Stromal cell of bone marrow (primary cell): ENCODE results near the gene MLN.

ENCODE experiments used
- DNase-seq: peaks from one replicate; pipeline ENCODE4 v3.0.0-alpha.2; 2012; ENCODE audit warnings: low read depth

The MLN gene

GRCh38 chr6:33813990-33814985 is 10.5 kb upstream of the MLN start:
- no peak for DNase-seq

DNA sequence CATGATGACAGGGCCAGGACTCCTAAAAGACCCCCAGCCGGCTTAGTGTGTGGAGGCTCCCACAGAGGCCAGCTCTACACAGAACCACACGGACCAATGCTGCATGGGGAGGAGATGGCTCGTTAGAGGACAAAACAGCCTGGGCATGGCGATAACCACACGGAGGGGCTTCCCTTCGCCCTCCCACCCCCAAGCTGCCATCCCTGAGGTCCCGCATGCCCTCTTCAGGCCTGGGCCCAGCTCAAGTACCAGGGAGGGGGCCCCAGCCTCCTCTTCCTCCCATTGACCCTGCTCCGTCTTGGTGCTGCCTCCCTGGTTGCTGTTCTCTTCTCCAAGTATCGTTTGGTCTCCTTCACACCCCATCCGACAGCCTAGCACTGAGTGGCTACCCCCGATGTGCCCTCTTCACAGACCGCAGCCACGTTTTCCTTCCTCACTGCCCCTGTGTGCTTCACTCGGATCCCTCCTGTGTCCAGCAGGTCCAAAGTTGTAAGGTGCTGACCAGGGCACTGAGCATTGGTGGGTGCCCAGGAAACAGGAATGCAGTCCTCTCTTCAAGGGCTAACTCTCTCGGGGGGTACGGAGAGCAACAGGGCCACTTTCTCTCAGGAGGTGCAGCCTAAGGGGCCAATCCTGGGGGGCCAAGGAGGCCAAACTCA is 9.6 kb upstream of the MLN start:
- no peak for DNase-seq

DNA sequence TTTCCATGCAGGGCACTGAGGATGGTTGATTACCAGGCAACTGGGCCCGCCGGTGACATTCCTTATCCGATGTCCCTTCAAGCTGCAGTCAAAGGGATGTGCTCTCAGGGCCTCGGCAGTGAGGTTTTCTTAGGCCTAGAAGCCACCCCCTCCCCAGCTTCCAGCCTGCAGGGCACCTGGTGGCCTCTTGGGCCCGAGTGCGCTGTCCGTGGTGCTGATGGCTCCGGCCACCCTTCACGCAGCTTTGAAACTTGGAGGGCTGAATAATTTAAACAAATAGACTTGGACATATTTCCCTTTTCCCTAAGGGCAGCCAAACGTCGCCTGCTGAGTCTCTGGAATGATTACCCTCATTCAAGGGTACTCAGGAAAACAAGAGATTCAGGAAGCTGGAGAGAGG is 8.9 kb upstream of the MLN start:
- peak; percentile 8 for DNase-seq

DNA sequence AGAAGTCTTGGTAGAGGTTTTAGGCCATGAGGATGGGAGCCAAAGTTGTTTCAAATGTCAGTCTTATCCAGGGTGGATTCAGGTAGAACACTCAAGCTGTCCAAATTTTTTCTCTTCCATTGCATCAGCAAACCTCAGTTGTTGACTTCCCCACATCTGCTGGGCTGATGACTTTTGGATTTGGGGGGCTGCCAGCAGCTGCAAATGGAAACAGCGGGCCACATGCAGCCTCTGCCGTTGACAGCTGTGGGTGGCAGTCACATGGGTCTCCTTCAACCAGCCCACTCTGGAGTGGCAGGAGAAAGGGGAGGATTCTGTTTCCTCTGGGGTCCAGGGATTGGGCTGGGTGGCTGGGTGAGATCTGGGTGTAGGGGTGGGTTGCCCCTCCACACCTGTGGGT is 5.8 kb upstream of the MLN start:
- no peak for DNase-seq

DNA sequence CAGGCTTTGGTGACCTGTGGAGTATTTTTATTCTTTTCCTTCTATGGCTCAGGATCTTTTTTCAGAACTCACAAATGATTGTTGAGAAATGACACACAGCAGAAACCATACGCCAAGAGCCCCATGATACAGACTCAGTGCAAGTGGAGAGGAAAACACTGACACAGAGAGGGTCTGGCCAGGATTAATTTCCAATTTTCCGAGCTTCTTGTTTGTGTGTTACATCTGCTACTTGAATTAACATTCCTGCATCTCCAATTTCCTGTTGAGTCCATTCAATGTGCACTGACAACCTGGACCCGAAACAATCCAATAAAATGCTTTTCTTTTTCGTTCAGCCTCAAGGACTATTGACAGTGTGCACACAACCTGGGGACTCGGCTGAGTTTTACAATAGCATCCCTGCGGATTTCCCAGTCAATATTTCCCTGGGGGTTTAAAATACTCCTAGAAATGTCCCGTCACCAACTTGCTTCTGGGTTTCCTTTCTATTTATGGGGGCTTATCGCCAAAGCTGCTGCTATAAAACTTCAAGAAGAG is 4.9 kb upstream of the MLN start:
- no peak for DNase-seq

GRCh38 chr6:33807606-33808005 is 3.8 kb upstream of the MLN start:
- no peak for DNase-seq

DNA sequence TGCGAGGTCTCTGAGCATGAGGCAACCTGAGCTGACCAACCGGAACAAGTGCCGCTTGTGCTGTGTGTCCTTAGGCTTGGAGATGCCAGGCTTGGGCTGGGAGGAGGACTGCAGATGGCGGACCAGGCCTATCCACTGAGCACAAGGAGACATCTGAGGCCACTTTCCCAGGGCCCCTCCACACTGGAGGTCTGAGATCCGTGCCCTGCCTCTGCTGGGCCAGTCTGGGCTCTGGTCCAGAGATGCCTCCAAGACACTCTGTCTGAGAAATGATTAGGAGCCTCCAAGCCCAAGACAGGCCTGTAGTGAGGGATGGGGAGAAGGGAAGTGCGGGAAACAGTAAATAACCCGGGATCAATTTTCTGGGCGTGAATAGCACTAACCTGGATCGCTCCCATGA is 3.0 kb upstream of the MLN start:
- no peak for DNase-seq

GRCh38 chr6:33802186-33802958 is 1.4 kb downstream of the MLN start:
- no peak for DNase-seq

GRCh38 chr6:33801611-33802010 is 2.2 kb downstream of the MLN start:
- DNase-seq: no peak

DNA sequence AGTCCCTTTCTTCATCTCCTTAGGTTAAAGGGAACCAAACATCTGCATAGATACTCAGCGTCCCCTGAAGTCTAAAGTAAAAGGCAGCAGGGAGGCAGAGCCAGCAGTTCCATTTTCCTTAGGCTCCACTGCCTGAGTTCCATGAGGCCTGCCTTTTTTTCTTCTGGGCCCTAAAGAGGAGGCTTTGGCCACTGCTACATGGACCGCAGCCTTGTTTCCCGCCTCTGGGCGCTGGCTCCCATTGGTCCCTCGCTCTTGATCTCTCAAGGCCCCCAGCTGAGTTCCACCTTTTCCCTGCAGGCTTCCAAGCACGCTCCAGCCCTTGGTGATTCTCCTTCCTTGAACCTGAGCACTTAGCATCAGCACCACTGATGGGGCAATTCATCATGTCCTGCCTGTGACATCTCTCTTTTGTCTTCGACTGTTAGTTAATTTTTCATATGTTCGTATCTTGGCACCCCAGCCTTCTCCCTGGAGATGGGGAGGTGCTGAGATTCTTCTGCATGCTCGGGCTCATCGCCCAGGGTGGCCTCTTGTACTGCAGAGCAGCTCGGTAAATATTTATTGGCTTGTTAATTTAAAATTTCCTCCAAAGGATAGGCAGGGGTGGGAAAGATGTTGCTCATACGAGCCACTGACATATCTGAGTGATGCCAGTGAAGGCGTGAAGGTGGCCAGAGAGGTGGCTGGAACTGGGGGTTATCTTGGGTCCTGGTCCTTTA is 3.4 kb downstream of the MLN start:
- DNase-seq: no peak

GRCh38 chr6:33799454-33800113 is 4.2 kb downstream of the MLN start:
- DNase-seq: no peak

GRCh38 chr6:33798343-33798848 is 5.4 kb downstream of the MLN start:
- no peak for DNase-seq

DNA sequence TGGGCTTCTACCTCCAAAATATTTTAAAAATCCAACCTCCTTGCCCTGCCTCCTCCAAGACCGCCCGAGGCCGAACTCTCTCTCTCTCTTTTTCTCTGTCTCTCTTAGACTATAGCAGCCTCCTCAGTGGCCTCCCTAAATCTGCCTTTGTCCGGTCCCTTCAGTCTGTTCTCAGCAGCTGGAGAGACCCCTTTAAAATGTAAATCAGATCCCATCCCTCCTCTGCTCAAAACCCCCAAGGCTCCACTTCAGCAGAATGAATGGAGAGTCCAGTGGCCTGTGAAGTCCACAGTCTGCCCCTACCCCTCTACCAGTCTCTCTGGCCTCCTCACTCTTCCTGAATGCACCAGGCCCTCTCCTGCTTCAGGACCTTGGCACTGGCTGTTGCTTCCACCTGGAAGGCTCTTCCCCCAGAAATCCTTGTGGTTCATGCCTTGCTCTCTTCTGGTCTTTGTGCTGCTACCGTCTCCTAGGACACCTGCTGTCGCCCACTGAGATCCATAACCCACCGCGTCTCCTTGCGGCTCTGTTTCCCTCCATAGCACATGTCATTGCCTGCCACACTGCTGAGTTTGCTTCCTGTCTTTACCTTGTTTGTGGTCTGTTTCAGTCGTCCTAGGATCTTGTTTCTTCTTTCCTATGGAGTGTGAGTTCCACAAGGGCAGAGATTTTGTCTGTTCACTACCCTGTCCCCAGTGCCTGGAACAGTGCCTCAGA is 6.0 kb downstream of the MLN start:
- DNase-seq: no peak

- DNase-seq: no peak
Observed at GRCh38 chr6:33794910-33795623, 8.7 kb downstream of the MLN start.

DNA sequence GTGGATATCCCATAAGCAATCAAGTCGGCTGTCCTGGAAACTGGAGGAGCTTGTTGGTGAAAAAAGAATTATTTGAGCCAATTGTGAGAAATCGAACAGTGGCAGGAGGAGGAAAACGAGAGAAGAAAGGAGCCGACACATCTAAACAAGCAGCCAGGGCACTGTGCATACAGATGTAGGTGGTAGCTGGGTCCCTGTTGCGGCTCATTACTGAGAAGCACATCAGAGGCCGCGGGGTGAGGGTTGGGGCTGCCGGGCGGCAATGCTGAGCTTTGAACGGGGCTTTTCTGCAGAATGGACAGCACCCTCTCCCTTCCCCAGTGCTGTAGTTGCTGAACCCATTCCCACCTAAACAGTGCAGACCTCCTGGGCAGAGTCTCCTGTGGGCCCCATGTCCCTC is 10.8 kb downstream of the MLN start:
- DNase-seq: no peak

GRCh38 chr6:33791620-33792019 is 12.2 kb downstream of the MLN start:
- no peak for DNase-seq

DNA sequence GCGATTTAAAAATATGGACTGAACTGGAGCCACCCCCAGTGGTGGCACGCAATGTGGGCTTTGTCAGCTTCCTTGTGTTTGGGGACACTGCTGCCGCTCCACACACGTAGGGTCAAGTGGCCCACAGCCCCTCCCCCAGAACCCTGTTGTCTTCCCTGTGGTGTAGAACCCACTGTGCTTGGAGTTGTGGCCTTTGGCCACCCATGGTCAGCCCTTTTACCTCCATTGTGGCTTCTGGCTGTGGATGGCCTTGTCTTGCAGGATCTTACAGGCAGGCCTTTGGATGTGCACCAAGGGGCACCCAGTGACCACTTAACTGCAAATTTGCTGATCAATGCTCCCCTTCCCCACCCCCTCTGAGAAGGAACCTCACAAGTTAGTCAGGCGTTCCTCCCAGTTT is 12.9 kb downstream of the MLN start:
- DNase-seq: no peak

DNA sequence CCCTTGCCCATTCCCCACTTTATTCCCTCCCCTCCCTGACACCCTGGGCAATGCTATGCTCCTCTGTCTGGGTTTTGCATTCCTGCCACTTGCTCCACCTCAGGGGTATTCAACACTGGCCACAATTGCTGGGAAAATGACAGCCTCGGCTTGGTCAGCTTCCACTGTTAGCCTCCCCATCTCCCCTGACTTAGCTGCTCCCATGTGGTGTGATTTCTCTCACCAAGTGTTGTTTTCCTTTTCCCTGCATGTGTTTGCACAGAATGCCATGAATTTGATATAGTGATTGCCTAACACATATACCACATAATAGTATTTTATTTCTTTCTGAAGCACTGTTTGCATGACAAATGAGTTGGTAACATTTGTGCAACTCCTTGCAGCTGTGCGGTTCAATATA is 13.4 kb downstream of the MLN start:
- peak; percentile 33 for DNase-seq

DNA sequence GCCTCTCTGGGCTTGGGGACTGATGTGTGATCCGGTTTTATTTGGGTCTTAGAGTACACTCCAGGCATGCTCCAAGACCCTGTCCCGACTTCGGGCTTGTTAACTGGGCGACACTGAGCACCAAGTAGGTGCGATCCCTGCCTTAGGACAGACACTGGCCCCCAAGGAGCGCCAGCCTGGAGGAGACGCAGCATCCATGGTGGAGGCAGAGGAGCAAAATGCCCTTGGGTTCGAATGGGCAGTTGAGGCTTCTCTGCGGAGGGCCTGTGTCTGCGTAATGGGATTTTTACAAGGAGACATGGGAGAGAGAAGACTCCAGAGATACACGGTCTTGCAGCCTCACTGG is 14.3 kb downstream of the MLN start:
- no peak for DNase-seq
